Activated CD8-positive, alpha-beta memory T cell treated with anti-CD3 and anti-CD28 coated beads for 48 hours (primary cell): ENCODE measurements around the gene ABCG4.
"Not testable (repeated sequence)": the region's sequence is repeated elsewhere in the genome, so short reads cannot be mapped to it uniquely, and the experiment has no call there.

Experiments
- DNase-seq, 3 experiments: peaks; one replicate each; pipeline ENCODE4 v3.0.0-alpha.2; 2020; ENCODE audit warnings: low read depth in 2 of 3, low spot score in 2 of 3

The ABCG4 gene

GRCh38 chr11:119115484-119116234 is 33.2 kb upstream of the ABCG4 start:
- DNase-seq: no peak

- no peak for DNase-seq
These were observed 32.6 kb upstream of the ABCG4 start for GRCh38 chr11:119116235-119116594.

- DNase-seq: no peak
These were observed 32.3 kb upstream of the ABCG4 start for GRCh38 chr11:119116601-119117000.

GRCh38 chr11:119117004-119117706 is 31.7 kb upstream of the ABCG4 start:
- DNase-seq: no peak

- no peak for DNase-seq
These were observed 30.6 kb upstream of the ABCG4 start for GRCh38 chr11:119118227-119118626.

GRCh38 chr11:119118946-119119345 is 29.9 kb upstream of the ABCG4 start:
- no peak for DNase-seq

- no peak for DNase-seq
These were observed 28.2 kb upstream of the ABCG4 start for GRCh38 chr11:119120639-119121007.

GRCh38 chr11:119121008-119121810 is 27.6 kb upstream of the ABCG4 start, which contains the start of gene HINFP:
Gene HINFP, plus strand, starts transcription at chr11:119121580. Its CDS starts 5,365 bp downstream, at chr11:119126945.
- DNase-seq: peak; percentile 96 to 100 (median 97)

GRCh38 chr11:119121811-119122124 is 27.1 kb upstream of the ABCG4 start:
- DNase-seq: no peak

- DNase-seq: no peak
These were observed 23.0 kb upstream of the ABCG4 start for GRCh38 chr11:119125821-119126220.

GRCh38 chr11:119126675-119127268 is 22.1 kb upstream of the ABCG4 start:
- DNase-seq: no peak

- DNase-seq: no peak
These were observed 18.2 kb upstream of the ABCG4 start for GRCh38 chr11:119130662-119131061.

- no peak for DNase-seq
These were observed 14.4 kb upstream of the ABCG4 start for GRCh38 chr11:119134389-119134978.

- DNase-seq: not testable (repeated sequence)
These were observed 9.6 kb upstream of the ABCG4 start for GRCh38 chr11:119139276-119139675.

- no peak for DNase-seq
These were observed 3.9 kb upstream of the ABCG4 start for GRCh38 chr11:119144825-119145486.

- no peak for DNase-seq
These were observed 3.3 kb upstream of the ABCG4 start for GRCh38 chr11:119145551-119145950.

GRCh38 chr11:119147604-119148333 is 1.1 kb upstream of the ABCG4 start:
- DNase-seq: no peak

- no peak for DNase-seq
These were observed 183 bp upstream of the ABCG4 start for GRCh38 chr11:119148720-119149017.

GRCh38 chr11:119149786-119150275 is 979 bp downstream of the ABCG4 start:
- no peak for DNase-seq

GRCh38 chr11:119152043-119152442 is 3.2 kb downstream of the ABCG4 start:
- DNase-seq: no peak
